Measurements from ENCODE around the gene PDAP1. TPM values are rescaled to one million over a fixed set of nuclear protein-coding genes. Genes with fewer than 3 reads are reported as not detected.

The PDAP1 gene
- total and polyA plus RNA-seq, 2 of the 4 experiments (the other 2 are of a cell fraction), result 40.3 to 193 TPM

GRCh38 chr7:99456288-99456687, 47.9 kb upstream of the PDAP1 start:
- no peak overlapping the region for H3K9ac ChIP-seq (ENCODE audit: low read depth, low read length)
- no peak overlapping the region for H3K14ac ChIP-seq (replicated peaks; ENCODE audit: low read depth, low read length)
- in situ Hi-C loops (cut with MboI; ENCODE audit: low sequenced_read_pairs) (no loop called here), intact Hi-C loops (cut with micrococcal nuclease) (no loop called here), dilution Hi-C loops (cut with HindIII; ENCODE audit: low sequenced_read_pairs, unreplicated experiment) (no loop called here)
- no peak overlapping the region for H2AK5ac ChIP-seq (ENCODE audit: low read depth, low read length)
- ATAC-seq (ENCODE audit: low read depth), result no peak
- no peak overlapping the region for H4K91ac ChIP-seq (ENCODE audit: insufficient read depth, low read depth, low read length)
- TF ChIP-seq CTCF (conservative IDR thresholded peaks at IDR 0.05; ENCODE audit: low read depth, low read length), result no peak
- no peak for TF ChIP-seq RCOR1 (IDR thresholded peaks at IDR 0.05; ENCODE audit: insufficient replicate concordance, low read length)
- no peak for TF ChIP-seq RAD21 (IDR thresholded peaks at IDR 0.05; ENCODE audit: low read length)
- TF ChIP-seq RFX5 (IDR thresholded peaks at IDR 0.05; ENCODE audit: low read depth, low read length), result no peak
- no peak for TF ChIP-seq ELK1 (IDR thresholded peaks at IDR 0.05; ENCODE audit: borderline replicate concordance, low read depth, low read length)
- H4K5ac ChIP-seq (ENCODE audit: low read depth, low read length), result no peak overlapping the region
- no peak overlapping the region for H2AFZ ChIP-seq (replicated peaks; ENCODE audit: low read length, poor library complexity)
- ChIA-PET POLR2A (ENCODE audit: unreplicated experiment) (no interaction called here), CTCF (no interaction called here)
- peaks cover 81% of the 10 kb centered on the region for H3K36me3 ChIP-seq (ENCODE audit: control insufficient read depth, insufficient read depth, low read length)
- H3K4me1 ChIP-seq (ENCODE audit: control insufficient read depth, insufficient read depth, low read length), result no peaks in the 10 kb centered on the region
- H3K4ac ChIP-seq (ENCODE audit: low read depth, low read length), result no peak overlapping the region
- WGBS, 2 experiments (ENCODE audit: extremely low coverage in 2 of 2, insufficient read length in 1 of 2), result 83% methylated on average over 7 of the region's 13 CpGs; no CpG with 5 or more reads in 1 of the 2 experiments
- H4K8ac ChIP-seq (ENCODE audit: low read depth in 2 of 2, low read length in 2 of 2), result no peak overlapping the region
- H2AK9ac ChIP-seq (replicated peaks; ENCODE audit: low read depth, low read length, poor library complexity), result no peak overlapping the region
- peaks cover 19 to 79% of the 10 kb centered on the region in 2 experiments for H3K79me1 ChIP-seq (ENCODE audit: low read depth in 1 of 2, low read length in 2 of 2)
- no peak overlapping the region for H2BK120ac ChIP-seq (ENCODE audit: low read depth, low read length)
- H3K56ac ChIP-seq (ENCODE audit: extremely low read depth, insufficient read depth, low read length), result no peak overlapping the region
- no peak for DNase-seq
- H3K27ac ChIP-seq (ENCODE audit: insufficient read depth, low read length), result no peak overlapping the region
- H3K27me3 ChIP-seq (ENCODE audit: control insufficient read depth, insufficient read depth, low read length), result no peaks in the 10 kb centered on the region
- H3K9me3 ChIP-seq (ENCODE audit: control insufficient read depth, insufficient read depth, low read length), result no peaks in the 10 kb centered on the region
- H2BK15ac ChIP-seq (ENCODE audit: low read depth, low read length), result no peak overlapping the region
- no peak overlapping the region for H3K4me2 ChIP-seq (ENCODE audit: low read depth, low read length)
- H2BK20ac ChIP-seq (ENCODE audit: low read depth, low read length), result no peak overlapping the region
- no peak overlapping the region for H3K4me3 ChIP-seq (ENCODE audit: insufficient read depth, low read depth, low read length)
- H4K20me1 ChIP-seq (ENCODE audit: insufficient read depth, low read length), result peaks cover 64% of the 10 kb centered on the region
- no peak overlapping the region for H3K18ac ChIP-seq (ENCODE audit: low read depth, low read length)
- H3K23ac ChIP-seq (ENCODE audit: low read depth, low read length), result no peak overlapping the region
- no TSS peak for BruUV-seq (replicated peaks)
- H3K9me1 ChIP-seq (ENCODE audit: insufficient read depth, low read length), result peaks cover 3% of the 10 kb centered on the region; the same call in 1 of the 2 replicates
- no peak overlapping the region for H2BK5ac ChIP-seq (ENCODE audit: low read depth, low read length, poor library complexity, severe bottlenecking)

Measured in IMR-90 (cell line).